UCSD-AML1 (cell line): ENCODE results near the gene NACC2.

Source experiments
- DNase-seq: peaks from one replicate; lab custom pipeline; 2025; ENCODE audit not compliant: unreplicated experiment; lab: John Stamatoyannopoulos, UW

NACC2 gene

GRCh38 chr9:136015656-136016571, 79.2 kb downstream of the NACC2 start:
- DNase-seq: no peak

GRCh38 chr9:136014924-136015633, 80.0 kb downstream of the NACC2 start:
- no peak for DNase-seq

GRCh38 chr9:136014147-136014923, 80.8 kb downstream of the NACC2 start:
- DNase-seq: no peak

GRCh38 chr9:136013524-136014034, 81.5 kb downstream of the NACC2 start:
- DNase-seq: no peak

- DNase-seq: no peak
These were observed 82.0 kb downstream of the NACC2 start for GRCh38 chr9:136013116-136013515.

GRCh38 chr9:136012651-136013050, 82.4 kb downstream of the NACC2 start:
- DNase-seq: no peak

- no peak for DNase-seq
These were observed 83.2 kb downstream of the NACC2 start for GRCh38 chr9:136011703-136012496.

- DNase-seq: no peak
These were observed 83.8 kb downstream of the NACC2 start for GRCh38 chr9:136011376-136011702.

- DNase-seq: peak; percentile 83
These were observed 84.3 kb downstream of the NACC2 start for GRCh38 chr9:136010615-136011361.

- no peak for DNase-seq
These were observed 84.9 kb downstream of the NACC2 start for GRCh38 chr9:136010176-136010575.

- DNase-seq: no peak
These were observed 85.6 kb downstream of the NACC2 start for GRCh38 chr9:136009516-136009915.

- no peak for DNase-seq
These were observed 86.4 kb downstream of the NACC2 start for GRCh38 chr9:136008693-136008997.

- DNase-seq: no peak
These were observed 87.0 kb downstream of the NACC2 start for GRCh38 chr9:136007934-136008692.

- DNase-seq: no peak
These were observed 87.7 kb downstream of the NACC2 start for GRCh38 chr9:136007276-136007933.

GRCh38 chr9:136006169-136006568, 88.9 kb downstream of the NACC2 start:
- DNase-seq: no peak

GRCh38 chr9:136004712-136005111, 90.4 kb downstream of the NACC2 start:
- no peak for DNase-seq

- no peak for DNase-seq
These were observed 90.9 kb downstream of the NACC2 start for GRCh38 chr9:136004219-136004618.

GRCh38 chr9:136003411-136004218, 91.5 kb downstream of the NACC2 start:
- no peak for DNase-seq
